Vagina (tissue), 2 donors: ENCODE measurements around the gene TBCA.

Source experiments
- POLR2A ChIP-seq, 2 donors: fragments of 450-650 bp; IDR thresholded peaks; one replicate each; pipeline ENCODE4 v1.6.1; 2017; ENCODE audit warnings: antibody characterized with exemption in 2 of 2, mild to moderate bottlenecking in 2 of 2, moderate library complexity in 2 of 2
- POLR2AphosphoS5 ChIP-seq, 2 donors: sonication (generic); formaldehyde crosslinking; IDR thresholded peaks; one replicate each; pipeline ENCODE4 v1.9.0; 2017; ENCODE audit warnings: antibody characterized with exemption in 2 of 2, mild to moderate bottlenecking in 2 of 2, low read depth in 1 of 2; ENCODE audit not compliant: insufficient read depth in 1 of 2

- TF ChIP-seq POLR2AphosphoS5 (IDR thresholded peaks at IDR 0.05; ENCODE audit: insufficient read depth in 1 of 2, low read depth in 1 of 2) (no peak), POLR2A (IDR thresholded peaks at IDR 0.05) (no peak)
Observed at GRCh38 chr5:77773734-77774280, 2.3 kb downstream of the TBCA start.
